Vagina (tissue), 2 donors: ENCODE results near the gene RPLP1.

Source experiments
- POLR2A ChIP-seq, 2 donors: fragments of 450-650 bp; IDR thresholded peaks; one replicate each; pipeline ENCODE4 v1.6.1; 2017; ENCODE audit warnings: antibody characterized with exemption in 2 of 2, mild to moderate bottlenecking in 2 of 2, moderate library complexity in 2 of 2
- TF ChIP-seq, protein P1 (sequence below), 3 experiments: fragments of 450-650 bp in 2 of 3; fragments of 200-600 bp in 1 of 3; sonication (generic) in 1 of 3; IDR thresholded peaks; one replicate each; pipeline ENCODE4 v1.5.1; 2017 to 2019; ENCODE audit warnings: antibody characterized with exemption in 3 of 3, mild to moderate bottlenecking in 2 of 3, moderate library complexity in 2 of 3

DNA sequence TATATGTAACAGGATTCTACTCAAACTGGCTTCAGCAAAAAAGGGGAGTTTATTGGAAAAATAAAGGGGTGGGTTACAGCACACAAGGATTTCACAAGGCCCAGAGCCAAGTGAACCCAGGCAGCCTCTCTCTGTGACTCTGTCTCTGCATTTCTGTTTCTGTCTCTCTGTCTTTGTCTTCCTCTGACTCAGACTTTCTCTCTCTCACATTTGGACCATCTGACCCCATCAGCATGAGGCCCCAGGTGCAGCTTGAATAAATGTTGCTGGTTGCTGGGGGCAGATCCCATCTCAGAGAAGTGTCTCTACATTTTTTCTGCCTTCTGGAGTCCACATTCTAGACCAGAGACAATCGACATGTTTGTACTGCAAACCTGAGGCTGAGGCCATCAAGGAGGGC lies 45.0 kb downstream of the RPLP1 start:
- TF ChIP-seq, protein P1, sequence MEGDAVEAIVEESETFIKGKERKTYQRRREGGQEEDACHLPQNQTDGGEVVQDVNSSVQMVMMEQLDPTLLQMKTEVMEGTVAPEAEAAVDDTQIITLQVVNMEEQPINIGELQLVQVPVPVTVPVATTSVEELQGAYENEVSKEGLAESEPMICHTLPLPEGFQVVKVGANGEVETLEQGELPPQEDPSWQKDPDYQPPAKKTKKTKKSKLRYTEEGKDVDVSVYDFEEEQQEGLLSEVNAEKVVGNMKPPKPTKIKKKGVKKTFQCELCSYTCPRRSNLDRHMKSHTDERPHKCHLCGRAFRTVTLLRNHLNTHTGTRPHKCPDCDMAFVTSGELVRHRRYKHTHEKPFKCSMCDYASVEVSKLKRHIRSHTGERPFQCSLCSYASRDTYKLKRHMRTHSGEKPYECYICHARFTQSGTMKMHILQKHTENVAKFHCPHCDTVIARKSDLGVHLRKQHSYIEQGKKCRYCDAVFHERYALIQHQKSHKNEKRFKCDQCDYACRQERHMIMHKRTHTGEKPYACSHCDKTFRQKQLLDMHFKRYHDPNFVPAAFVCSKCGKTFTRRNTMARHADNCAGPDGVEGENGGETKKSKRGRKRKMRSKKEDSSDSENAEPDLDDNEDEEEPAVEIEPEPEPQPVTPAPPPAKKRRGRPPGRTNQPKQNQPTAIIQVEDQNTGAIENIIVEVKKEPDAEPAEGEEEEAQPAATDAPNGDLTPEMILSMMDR (IDR thresholded peaks at IDR 0.05): no peak
- TF ChIP-seq POLR2A (IDR thresholded peaks at IDR 0.05): no peak
